CD4-positive, alpha-beta T cell treated with Interleukin-10 for 1 hour (primary cell): ENCODE results near the gene SIK2.

Experiments used
- DNase-seq: peaks from one replicate; pipeline ENCODE4 v3.0.0-alpha.2; 2020

Gene SIK2

DNA sequence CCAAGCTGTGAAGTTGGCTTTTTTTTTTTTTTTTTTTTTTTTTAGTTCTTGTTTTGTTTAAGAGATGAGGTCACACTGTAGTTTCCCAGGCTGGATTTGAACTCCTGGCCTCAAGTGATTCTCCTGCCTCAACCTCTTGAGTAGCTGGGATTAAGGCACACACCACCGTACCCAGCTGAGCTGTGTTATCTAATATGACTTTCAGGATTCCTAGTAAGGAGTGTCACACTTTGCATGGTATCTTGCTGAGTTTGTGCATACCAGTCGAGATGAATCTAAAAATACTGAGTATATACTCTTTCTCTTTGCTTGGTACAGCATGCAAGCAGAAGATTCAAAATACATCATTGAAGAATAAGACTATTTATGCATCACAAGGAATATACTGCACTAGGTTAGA lies 58.6 kb downstream of the SIK2 start:
- no peak for DNase-seq

DNA sequence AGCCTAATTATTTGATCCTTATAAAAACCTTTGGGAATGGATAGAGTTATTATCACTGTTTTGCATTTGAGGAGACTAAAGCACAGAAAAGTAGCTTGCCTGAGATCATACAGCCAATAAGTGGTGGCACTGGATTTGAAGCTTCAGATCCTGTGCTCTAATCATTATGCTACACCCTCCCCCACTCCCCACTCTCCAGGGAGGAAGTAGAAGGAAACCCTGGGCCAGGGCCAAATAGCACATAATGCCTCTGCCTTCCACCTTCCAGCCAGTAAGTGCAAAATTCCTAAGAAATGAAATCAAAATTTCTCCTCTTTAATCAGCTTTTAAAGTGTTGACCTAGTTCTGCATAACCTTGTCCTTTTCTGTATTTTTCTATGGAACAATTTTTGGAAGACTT lies 61.6 kb downstream of the SIK2 start:
- DNase-seq = no peak

DNA sequence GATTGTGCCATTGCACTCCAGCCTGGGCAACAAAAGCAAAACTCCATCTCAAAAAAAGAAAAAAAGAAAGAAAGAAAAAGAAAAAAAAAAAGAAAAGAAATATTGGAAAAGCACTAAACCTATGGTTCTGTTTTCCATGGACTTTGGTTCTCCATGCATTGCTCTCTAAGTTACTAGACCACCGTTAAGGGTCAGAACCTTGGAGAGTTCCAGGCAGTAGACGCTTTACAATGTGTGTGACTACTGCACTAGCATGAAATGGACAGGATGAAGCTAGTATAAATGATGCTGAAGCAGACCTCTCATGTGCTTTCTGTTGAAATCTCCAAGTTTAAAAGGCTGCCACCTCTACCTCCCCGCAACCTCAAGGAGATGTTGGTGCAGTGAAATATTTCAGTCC lies 63.5 kb downstream of the SIK2 start:
- no peak for DNase-seq

DNA sequence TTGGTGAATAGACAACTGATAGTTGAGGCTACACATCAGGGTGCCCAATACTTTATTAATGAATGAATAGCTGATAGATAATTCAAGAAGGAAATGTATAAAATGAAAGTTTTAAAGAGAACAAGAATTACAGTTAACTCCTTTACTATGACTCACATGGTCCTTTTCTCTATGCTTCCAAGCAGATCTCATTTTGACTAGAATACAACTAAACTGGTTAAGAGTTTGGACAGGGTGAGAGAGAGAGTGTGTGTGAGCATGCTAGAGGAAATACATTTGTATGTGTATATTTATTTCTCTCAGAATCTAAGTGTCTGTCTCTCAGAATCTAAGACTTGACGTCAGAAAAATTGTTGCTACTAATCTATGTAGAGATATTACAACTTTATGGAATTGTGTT lies 66.7 kb downstream of the SIK2 start:
- DNase-seq = no peak

DNA sequence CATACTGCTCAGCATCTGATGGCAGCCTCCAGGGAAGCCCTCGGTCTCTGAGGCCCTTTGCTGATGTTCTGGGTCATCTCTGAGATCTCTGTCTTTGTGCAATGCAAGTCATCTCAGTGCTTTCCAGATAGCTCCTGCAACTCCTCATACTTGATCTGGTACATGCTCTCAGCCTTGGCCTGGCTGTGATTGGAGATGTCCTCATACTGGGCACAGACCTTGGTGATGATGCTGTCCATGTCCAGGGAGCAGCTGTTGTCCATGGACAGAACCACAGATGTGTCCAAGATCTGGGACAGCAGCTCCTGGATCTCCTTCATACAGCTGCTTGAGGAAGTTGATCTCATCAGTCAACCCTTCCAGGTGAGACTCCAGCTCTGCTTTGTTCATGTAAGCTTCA lies 69.1 kb downstream of the SIK2 start:
- no peak for DNase-seq

DNA sequence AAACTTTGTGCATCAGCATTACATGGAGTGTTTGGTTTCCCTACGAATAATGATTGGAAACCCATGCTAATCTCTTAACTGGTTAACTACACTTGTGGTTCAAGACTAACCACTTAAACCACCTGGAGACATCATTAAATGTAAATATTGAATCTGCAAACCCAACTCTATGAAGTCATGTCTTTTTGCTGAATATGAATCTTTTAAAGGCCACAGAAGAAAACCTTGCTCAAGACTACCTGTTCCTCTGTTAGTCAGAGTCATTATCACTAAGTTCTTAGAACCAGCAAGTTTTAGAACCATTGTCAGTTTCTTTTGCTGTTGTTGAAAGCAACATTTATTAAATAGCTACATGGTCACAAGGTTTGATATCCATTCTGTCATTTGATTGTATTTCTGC lies 70.7 kb downstream of the SIK2 start:
- no peak for DNase-seq

DNA sequence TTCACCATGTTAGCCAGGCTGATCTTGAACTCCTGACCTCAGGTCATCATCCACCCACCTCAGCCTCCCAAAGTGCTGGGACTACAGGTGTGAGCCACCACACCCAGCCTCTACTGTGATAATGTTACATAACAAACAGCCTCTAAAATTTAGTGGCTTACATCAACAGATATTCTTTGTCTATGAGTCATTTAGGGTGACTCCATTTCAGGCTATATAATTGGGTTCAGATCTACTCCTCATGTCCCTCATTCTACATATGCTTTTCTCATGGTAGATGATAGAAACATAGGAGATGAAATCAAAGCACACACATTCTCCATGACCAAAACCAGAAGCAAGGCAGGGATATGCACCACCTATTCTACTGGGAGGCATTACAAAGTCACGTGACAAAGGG lies 72.7 kb downstream of the SIK2 start:
- DNase-seq = no peak

DNA sequence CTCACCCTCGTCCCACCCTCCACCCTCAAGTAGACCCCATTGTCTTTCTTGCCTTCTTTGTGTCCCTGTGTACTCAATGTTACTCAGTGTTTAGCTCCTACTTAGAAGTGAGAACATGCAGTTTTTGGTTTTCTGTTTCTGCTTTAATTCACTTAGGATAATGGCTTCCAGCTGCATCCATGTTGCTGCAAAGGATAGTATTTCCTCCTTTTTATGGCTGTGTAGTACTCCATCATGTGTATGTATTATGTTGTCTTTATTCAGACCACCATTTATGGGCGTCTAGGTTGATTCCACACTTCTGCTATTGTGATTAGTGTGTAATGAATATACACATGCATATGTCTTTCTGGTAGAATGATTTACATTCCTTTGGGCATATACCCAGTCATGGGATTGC lies 73.6 kb downstream of the SIK2 start:
- no peak for DNase-seq

DNA sequence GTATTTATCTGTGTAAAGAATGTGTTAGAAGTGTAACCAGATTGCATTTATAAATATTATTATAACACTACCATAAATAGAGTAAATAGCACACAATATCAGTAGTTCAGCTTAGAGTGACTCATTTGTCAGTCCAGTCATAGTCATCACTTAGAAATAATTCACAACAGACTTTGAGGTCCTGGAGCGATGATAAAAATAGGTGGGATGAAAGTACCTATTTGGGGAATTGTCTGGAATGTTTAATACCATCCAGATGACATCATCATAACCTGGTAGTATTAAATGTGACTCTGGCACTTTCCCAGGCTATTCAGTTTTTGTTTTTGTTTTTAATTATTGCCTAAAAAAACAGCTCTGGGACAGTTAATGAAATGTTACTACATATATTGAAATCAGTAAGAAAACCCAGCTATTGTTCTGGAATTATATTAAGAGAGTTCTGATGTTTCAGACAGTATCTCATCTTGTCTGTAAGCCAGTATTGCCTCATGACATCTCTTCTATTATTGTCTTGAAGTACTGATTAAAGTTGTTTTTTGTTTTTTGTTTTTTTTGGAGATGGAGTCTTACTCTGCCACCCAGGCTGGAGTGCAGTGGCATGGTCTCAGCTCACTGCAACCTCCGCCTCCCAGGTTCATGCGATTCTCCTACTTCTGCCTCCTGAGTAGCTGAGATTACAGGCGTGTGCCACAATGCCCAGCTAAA lies 74.8 kb downstream of the SIK2 start:
- no peak for DNase-seq

DNA sequence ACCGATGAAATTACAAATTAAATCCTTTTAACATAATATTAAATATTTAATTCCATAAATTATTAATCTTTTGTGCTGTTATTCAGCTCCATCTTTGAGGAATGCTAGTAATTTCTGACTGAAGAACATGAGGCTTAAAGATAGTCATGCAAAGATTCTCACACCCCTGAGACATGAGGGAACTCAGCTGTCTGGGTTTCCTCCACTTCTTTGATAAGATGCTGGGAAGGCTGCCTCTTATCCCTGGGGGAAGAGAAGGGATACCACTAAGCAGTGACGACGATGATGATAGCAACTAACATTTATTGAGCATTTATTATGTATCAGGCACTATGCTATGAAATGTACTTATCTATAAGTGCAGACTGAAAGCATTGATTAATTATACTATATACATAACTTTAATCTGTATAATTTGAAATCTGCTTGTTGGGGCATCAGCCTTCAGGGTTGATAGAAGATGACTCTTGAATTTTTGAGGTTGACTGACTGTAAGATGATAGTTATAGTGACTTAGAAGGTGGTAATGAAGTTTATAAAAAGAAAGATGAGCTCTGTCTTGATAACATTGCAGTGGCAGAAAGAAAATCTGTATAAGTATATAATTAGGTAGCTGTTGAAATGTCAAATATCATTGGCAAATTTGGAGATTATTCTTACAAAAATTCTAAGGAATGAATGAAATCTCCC lies 78.4 kb downstream of the SIK2 start:
- no peak for DNase-seq

DNA sequence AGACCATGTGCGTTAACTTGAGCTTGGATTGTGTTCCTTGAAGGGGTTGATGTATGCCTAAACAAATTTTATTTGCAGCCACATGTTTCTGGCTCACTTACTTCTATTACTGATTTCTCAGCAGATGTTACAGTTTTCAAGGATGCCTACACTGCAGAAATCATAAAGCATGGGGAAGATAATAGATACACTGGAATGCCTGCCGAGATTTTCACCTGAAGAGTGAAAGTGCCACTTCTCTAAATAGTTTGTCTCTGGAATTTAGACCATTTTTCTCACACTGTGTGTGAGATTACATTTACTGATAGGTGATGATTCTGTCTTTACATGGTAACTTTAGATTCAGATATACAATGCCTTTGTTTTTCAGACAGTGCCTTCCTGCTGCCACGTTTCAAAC lies 81.6 kb downstream of the SIK2 start:
- no peak for DNase-seq

DNA sequence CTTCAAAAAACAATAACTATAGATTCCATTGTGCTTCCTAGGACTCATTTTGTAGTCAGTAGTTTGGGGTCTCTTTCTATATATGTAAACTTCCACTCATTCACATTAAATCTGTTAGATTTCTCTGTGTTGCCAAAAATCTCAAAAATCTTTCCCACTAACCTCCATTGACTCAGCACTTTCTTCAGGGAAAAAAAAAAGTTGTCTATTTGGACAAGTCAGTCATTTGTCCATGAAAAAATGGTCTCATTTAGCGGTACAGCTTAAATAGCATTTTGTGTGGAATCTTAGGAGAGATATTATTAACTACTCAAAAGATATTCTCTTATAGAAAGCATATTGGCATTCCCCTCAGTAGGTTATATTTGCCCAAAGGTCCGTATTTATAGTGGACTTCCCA lies 82.0 kb downstream of the SIK2 start:
- DNase-seq = no peak

DNA sequence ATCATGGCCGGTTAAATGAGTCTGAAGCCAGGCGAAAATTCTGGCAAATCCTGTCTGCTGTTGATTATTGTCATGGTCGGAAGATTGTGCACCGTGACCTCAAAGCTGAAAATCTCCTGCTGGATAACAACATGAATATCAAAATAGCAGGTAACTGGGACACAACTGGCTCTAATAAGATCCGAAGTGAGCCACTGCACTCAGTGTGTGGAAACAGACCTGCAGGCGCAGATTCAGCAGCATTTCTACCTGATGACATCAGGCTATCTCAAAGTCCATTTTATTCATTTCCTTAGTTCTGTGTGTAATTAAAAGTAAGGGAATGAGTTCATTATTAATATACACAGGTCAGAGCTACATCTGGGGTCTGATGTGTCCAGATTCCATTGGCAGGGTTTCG lies 85.8 kb downstream of the SIK2 start:
- no peak for DNase-seq

DNA sequence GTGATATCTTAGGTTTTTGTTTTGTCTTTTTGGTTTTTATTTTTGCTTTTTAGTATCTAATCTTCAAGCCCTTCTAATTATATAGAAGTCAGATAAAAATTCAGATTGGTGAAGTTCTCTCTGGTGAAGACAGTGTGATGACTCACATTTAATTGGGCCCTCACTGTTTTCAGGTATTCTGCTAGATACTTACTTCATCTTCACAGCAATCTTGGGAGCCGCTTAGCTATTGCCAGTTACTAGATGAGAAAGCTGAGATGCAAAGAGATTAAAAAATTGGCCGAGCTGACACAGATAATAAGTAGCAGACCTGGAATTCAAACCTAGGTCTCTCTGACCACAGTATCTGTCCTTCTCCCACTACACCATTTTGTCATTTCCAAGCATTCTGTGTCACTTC lies 88.9 kb downstream of the SIK2 start:
- no peak for DNase-seq

DNA sequence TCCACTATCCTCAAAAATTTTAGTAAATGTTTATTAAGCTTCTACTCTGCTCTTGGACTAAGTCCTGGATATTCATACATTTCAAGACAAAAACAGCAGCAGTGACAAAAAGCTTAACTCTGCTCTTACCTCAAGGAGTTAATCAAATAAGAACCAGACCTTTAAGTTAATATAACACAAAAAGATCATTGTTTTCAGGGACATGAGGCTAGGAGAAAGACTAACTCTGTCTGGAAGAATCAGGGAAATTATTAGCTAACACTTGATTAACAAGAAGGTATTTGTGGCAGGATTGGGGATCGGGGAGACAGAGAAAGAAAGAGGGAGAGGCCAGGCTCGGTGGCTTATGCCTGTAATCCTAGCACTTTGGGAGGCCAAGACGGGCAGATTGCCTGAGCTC lies 89.5 kb downstream of the SIK2 start:
- DNase-seq = no peak

DNA sequence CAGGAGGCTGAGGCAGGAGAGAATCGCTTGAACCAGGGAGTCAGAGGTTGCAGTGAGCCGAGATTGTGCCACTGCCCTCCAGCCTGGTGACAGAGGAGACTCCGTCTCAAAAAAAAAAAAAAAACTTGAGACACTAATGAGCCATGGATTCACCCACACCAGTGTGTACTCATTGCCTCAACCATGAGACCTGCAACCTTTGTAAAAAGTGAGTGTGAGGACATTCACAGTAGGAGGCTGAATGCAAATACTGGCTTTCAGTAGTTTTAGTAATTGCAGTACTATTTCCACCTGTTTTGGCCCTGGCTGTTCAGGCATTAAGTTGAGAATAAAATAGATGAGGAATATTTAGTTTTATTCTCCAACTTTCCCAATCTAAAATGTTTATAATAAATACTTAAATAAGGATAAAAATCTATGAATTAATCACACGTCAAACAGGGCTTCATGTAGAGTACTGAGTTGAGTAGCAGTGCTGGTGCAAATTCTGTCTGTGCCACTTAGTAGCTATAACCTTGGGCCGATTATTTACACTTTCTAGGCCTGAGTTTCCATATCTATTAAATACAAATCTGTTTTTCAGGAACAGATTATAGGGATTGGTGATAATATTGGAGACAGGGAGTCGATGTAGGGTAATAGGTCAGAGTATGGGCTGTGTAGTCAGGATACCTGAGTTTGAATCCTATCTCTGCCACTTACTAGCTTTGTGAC lies 91.1 kb downstream of the SIK2 start:
- DNase-seq = no peak

DNA sequence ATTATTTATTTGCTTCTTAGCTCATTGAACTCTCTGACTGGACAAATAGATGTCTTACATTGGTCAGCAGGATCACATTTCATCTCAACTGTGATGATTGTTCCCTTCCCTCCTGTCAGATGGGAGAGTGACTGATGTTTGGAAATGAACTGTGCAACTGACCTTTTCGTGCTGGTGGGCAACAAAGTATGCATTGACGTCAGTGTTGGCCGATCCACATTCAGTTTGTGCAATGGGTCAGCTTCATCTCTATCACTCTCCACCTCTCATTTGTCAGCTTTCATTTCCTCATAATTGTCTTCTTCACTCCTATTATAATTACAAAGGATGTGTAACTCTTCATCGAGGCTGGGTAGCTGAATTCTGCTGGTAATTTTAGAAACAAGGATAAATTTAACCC lies 92.6 kb downstream of the SIK2 start:
- no peak for DNase-seq

DNA sequence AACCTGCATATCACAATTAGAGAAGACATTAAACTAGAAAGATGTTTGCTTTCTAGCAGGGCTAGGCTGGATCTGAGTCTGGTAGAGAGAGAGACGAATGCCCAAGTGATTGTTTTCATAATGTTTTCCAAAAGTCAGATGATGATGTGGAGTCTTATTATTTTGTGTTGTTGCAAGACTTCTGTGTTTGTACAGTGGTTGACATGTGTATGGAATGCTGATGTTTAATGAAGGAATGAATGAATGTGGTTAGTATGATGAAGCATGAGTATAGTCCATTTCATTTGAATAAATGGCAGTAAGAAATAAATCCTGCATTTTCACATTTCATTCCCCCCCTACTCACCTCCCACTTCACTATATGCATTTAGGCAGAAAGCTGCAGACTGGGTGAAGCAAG lies 94.3 kb downstream of the SIK2 start:
- no peak for DNase-seq

DNA sequence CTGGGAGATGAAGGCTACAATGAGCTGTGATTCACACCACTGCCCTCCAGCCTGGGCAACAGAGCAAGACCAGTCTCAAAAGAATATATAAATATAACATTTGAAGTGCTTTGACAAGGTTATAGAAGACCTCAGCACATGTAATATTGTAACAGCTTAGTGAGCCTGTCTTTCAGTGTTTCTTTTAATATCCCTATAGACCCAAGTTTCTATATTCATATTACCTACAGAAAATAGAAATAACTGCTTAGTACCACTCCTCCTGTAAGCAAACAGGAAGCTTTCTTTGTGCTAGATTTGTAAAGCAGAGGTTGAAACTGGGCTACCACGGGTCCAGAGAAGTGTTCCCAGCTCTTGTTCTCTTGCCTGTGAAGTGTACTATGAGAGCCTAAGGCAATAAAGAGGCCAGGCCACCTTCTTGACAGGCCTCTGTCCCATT lies 95.7 kb downstream of the SIK2 start:
- no peak for DNase-seq

DNA sequence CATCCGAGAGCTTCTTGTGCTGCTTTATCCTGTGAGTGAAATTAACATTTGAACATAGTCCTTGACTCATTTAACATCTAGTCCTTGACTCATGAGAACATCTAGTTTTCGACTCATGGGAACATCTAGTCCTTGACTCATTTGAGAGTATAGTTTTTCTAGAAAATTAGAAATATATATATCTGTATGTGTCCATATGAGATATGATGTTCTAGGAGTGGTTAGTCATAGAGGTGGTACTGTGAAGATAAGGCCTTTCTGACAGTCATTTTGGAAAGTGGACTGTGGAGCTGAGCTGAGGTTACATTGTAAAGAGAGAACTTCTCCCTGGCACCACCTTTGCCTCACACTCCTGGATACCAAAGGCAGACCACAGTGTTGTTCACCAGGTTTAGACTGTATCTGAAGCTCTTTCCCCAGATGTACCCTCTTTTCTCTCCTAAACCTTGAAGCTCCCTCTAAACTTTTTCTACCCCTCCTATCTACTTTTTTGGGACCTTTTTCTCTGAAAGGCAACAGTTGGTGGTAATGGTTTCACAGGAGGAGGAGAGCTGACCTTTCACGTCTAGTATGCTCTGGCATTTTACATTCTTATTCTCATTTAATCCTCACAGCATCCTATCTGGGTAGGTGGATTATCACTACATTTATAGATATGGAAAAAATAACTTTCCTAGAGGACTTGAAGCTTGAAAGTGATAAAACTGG lies 96.8 kb downstream of the SIK2 start:
- DNase-seq = no peak

DNA sequence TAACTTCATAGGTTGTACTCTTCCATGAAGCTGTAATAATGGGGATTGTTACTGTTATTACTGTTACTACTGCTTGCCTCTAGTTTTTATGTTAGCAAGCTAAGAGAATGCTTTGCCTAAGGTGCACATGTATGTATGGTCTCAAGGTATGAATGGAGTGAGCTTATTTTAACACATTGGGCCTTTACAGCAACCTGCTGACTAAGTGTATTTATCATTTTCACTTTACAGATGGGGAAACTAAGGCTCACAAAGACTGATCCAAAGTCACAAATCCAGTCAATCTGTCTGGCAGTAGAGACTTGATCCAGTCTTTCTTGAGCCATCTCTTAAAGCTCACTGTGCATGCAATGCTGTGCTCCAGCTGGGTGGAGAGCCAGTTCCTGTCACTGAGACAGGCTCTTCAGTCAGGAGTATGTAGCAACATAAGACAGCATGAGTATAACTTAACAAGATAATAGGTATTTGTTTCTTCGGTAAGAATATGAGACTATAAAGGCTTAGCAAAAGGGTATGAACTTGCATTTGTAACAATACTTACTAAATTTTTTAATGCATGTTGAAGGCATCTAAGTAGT lies 97.4 kb downstream of the SIK2 start:
- no peak for DNase-seq

DNA sequence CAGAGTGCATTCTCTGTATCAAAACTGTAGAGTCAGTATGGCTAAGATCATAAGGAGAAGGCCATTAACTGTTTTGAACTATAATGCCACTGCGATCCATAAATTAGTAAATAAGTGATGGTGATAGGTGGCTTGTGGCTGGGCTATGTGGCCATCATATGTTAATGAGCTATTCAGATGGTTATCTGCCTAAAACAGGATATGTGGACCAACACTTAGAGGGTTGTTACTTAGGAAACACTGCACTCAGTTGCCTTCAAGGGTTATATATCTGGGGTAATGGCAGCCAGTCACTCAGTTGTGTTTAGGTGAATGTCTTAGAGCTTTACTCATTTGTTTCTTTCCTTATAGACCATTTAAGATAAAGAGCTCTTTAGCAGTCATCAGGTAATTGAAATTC lies 97.9 kb downstream of the SIK2 start:
- no peak for DNase-seq

DNA sequence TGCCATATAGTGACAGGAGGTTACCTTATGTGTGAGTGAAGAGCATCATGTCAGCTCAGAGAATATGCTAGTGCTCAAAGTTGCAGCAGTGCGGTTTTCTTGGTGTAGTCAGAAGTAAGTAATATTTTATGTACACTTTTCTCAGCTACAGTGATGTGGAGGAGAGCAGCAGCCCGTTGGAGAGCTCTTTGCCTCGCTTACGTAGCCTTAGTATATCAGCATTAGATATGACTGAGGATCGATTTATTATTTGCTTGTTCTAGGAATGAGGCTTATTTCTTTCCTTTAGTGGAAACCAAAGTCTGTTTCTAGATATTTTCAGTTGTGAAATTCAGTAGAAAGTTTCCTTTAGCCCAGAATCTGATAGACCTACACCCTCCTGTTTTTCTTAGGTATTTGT lies 100.4 kb downstream of the SIK2 start:
- DNase-seq = no peak
